ENCODE measurements around the gene DLGAP1.
"Not testable (repeated sequence)": the region's sequence is repeated elsewhere in the genome, so short reads cannot be mapped to it uniquely, and the experiment has no call there.

The DLGAP1 gene

DNA sequence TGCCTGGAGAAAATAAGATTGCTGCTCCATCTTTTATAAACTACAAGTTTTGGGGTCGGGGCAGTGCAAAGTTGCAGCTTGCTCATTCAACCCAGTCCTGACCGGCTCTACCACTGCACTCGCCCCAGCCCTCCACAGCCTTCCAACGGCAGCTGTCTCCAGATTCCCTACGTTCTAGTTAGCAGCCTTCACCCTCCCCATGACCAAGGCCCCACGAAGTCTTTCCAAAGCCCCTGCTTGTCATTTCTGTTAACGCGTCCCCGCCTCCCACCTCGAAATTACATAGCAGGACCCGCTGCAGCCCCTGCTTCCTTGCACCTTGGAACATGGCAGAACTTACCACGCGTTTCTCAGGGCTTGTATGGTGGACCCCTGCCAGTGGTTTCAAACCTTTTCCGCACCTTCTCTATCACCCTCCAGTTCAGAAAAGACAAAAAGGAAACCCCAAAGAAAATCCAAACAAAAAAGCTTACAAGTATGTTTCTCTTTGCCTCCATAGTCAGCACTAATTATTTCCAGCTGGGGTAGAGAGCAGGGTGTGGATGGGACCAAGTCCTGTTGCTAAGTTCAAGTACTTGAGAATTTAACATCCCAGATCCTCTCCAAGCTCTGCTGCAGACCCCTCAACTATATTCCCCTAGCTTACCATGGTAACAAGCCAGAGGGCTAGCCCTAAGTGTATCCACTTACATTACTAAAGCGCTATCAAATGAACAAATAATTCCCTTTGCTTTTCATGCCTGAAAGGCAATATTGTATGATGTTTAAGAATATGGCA lies 843.6 kb downstream of the DLGAP1 start:
- no peak for DNase-seq (ENCODE audit: extremely low read depth, insufficient read length)
- no peaks in the 10 kb centered on the region for H3K36me3 ChIP-seq (ENCODE audit: control insufficient read depth, insufficient read depth, low read length)
- no peaks in the 10 kb centered on the region for H3K27me3 ChIP-seq (replicated peaks; ENCODE audit: control insufficient read depth, insufficient read depth, low read length)
- TF ChIP-seq, protein P1, sequence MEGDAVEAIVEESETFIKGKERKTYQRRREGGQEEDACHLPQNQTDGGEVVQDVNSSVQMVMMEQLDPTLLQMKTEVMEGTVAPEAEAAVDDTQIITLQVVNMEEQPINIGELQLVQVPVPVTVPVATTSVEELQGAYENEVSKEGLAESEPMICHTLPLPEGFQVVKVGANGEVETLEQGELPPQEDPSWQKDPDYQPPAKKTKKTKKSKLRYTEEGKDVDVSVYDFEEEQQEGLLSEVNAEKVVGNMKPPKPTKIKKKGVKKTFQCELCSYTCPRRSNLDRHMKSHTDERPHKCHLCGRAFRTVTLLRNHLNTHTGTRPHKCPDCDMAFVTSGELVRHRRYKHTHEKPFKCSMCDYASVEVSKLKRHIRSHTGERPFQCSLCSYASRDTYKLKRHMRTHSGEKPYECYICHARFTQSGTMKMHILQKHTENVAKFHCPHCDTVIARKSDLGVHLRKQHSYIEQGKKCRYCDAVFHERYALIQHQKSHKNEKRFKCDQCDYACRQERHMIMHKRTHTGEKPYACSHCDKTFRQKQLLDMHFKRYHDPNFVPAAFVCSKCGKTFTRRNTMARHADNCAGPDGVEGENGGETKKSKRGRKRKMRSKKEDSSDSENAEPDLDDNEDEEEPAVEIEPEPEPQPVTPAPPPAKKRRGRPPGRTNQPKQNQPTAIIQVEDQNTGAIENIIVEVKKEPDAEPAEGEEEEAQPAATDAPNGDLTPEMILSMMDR (IDR thresholded peaks at IDR 0.05; ENCODE audit: insufficient read depth, low read length, poor library complexity, severe bottlenecking) = no peak
- no peak overlapping the region for H3K4me3 ChIP-seq (replicated peaks; ENCODE audit: low read depth, low read length)

DNA sequence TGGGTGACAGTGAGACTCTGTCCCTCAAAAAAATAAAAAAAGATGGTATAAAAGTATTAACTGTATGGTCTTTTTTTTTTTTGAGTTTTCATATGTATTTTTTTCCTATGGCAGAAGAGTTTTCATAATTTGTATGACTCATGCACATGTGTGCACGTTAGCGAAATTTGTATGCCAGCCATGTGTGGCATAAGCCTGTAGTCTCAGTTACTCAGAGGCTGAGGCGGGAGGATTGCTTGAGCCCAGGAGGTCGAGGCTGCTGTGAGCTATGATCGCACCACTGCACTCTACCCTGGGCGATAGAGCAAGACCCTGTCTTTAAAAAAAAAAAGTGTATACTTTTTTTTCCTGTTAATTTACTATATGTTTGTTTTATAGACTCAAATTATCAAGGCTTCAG lies 844.3 kb downstream of the DLGAP1 start:
- Histone ChIP-seq H3K27me3 (replicated peaks; ENCODE audit: control insufficient read depth, insufficient read depth, low read length) (no peaks in the 10 kb centered on the region), H3K36me3 (ENCODE audit: control insufficient read depth, insufficient read depth, low read length) (no peaks in the 10 kb centered on the region), H3K4me3 (replicated peaks; ENCODE audit: low read depth, low read length) (no peak overlapping the region)
- no peak for DNase-seq (ENCODE audit: extremely low read depth, insufficient read length)
- TF ChIP-seq, protein P1 (IDR thresholded peaks at IDR 0.05; ENCODE audit: insufficient read depth, low read length, poor library complexity, severe bottlenecking) = no peak

DNA sequence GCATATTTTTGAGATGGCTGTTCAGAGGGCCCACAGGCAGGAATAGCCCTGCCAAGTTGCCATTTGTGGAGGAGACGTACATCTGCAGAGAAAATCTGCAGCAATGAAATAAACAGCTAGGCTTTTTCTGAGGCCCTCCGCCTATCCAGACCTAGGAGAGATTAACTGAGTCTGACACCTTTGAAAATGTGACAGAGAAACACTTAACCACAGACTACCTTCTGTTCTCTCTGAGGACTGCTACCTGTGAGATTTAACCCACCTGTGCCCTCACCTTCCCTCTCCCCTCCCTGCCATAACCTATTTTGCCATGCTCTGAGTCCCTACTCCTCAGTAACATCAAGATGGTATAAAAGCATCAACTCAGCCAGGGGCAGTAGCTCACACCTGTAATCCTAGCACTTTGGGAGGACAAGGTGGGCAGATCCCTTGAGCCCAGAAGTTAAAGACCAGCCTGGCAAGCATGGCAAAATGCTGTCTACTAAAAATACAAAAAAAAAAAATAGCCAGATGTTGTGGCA lies 844.9 kb downstream of the DLGAP1 start:
- TF ChIP-seq, protein P1 (IDR thresholded peaks at IDR 0.05; ENCODE audit: insufficient read depth, low read length, poor library complexity, severe bottlenecking) = no peak
- Histone ChIP-seq H3K27me3 (replicated peaks; ENCODE audit: control insufficient read depth, insufficient read depth, low read length) (no peaks in the 10 kb centered on the region), H3K4me3 (replicated peaks; ENCODE audit: low read depth, low read length) (no peak overlapping the region), H3K36me3 (ENCODE audit: control insufficient read depth, insufficient read depth, low read length) (no peaks in the 10 kb centered on the region)
- no peak for DNase-seq (ENCODE audit: extremely low read depth, insufficient read length)

DNA sequence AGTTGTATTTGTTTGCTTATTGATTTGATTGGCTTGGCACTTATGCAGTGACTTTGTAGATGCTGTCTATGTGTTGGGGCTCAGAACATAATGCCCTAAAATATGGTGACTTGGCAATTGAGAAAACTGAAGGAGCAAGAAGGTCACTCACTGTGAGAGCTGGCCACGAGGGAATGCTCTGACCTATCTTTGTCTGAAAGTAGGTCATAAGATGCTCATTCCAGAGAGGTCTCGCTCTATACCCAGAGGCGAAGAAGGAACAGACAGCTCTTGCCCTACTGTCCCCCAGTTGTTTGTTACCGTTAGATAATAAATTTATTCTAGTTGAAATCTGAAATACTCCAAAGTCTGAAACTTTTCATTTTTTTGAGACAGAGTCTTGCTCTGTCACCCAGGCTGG lies 846.6 kb downstream of the DLGAP1 start:
- DNase-seq (ENCODE audit: extremely low read depth, insufficient read length) = no peak

DNA sequence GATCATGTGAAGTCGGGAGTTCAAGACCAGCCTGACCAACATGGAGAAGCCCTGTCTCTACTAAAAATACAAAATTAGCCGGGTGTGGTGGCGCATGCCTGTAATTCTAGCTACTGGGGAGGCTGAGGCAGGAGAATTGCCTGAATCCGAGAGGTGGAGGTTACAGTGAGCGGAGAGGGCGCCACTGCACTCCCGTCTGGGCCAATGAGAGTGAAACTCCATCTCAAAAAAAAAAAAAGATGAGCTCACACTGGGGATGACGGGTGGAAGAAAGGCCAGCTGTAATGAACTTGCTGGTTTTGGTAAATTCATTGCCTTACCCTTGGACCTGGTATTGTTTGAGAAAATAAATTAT lies 847.0 kb downstream of the DLGAP1 start:
- DNase-seq (ENCODE audit: extremely low read depth, insufficient read length); H3K4me3 ChIP-seq (replicated peaks; ENCODE audit: low read depth, low read length); H3K27me3 ChIP-seq (replicated peaks; ENCODE audit: control insufficient read depth, insufficient read depth, low read length); H3K36me3 ChIP-seq (ENCODE audit: control insufficient read depth, insufficient read depth, low read length): not testable (repeated sequence)

More for the DNA sequence above, 846.6 kb downstream of the DLGAP1 start:
- Histone ChIP-seq H3K36me3 (ENCODE audit: control insufficient read depth, insufficient read depth, low read length) (no peaks in the 10 kb centered on the region), H3K4me3 (replicated peaks; ENCODE audit: low read depth, low read length) (no peak overlapping the region), H3K27me3 (replicated peaks; ENCODE audit: control insufficient read depth, insufficient read depth, low read length) (no peaks in the 10 kb centered on the region)
- TF ChIP-seq, protein P1 (IDR thresholded peaks at IDR 0.05; ENCODE audit: insufficient read depth, low read length, poor library complexity, severe bottlenecking) = no peak

DNA sequence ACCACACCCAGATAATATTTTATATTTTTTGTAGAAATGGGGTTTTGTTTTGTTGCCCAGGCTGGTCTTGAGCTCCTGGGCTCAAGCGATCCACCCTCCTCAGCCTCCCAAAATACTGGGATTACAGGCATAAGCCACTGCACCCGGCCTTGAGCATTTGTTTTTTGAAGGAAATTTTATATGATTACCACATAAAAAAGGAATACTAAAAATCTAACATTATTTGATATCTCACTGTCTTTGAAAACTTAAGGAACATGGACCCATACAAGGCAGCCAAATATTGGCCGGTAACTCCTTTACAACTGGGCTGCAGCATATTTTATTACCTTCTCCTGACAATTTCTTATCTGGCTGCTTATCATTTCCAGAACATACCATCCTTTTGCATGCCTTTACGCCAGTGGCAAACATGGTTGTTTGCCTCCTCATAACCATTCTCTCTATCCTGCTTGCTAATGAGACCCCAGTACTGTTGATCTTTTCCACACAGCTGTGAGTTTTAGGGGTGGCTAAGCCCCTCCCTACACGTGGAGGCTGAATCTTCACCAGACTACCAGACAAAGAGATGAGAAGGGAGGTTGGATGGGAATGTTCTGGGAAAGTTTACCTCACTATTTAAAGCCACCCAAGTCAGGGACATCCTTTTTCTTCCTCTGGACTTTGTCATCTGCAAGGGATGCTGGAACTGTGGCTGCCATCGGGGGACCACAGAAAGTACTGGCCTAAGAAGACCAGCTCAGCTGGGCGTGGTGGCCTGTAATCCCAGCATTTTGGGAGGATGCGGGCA lies 847.6 kb downstream of the DLGAP1 start:
- H3K4me3 ChIP-seq (replicated peaks; ENCODE audit: low read depth, low read length) = no peak overlapping the region
- H3K27me3 ChIP-seq (replicated peaks; ENCODE audit: control insufficient read depth, insufficient read depth, low read length) = no peaks in the 10 kb centered on the region
- H3K36me3 ChIP-seq (ENCODE audit: control insufficient read depth, insufficient read depth, low read length) = no peaks in the 10 kb centered on the region
- TF ChIP-seq, protein P1 (IDR thresholded peaks at IDR 0.05; ENCODE audit: insufficient read depth, low read length, poor library complexity, severe bottlenecking) = no peak
- DNase-seq (ENCODE audit: extremely low read depth, insufficient read length) = no peak

DNA sequence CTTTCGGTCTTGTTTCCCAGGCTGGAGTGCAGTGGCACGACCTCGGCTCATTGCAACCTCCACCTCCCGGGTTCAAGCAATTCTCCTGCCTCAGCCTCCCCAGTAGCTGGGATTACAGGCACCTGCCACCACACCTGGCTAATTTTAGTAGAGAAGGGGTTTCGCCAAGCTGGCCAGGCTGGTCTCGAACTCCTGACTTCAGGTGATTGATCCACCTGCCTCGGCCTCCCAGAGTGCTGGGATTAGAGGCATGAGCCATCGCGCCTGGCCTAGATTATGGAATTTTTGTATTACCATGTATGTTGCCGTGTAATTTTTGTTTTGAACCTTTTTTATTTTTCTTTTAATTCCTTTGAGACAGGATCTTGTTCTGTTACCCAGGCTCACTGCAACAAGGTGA lies 848.2 kb downstream of the DLGAP1 start:
- not testable (repeated sequence) for H3K27me3 ChIP-seq (replicated peaks; ENCODE audit: control insufficient read depth, insufficient read depth, low read length); H3K4me3 ChIP-seq (replicated peaks; ENCODE audit: low read depth, low read length); DNase-seq (ENCODE audit: extremely low read depth, insufficient read length); H3K36me3 ChIP-seq (ENCODE audit: control insufficient read depth, insufficient read depth, low read length)

Measured in GM06990 (cell line).